SK-N-SH (cell line): ENCODE results near the gene AKIP1.

Source experiments
- POLR2AphosphoS5 ChIP-seq: IDR thresholded peaks from 2 replicates; pipeline ENCODE4 v1.6.1; 2012; ENCODE audit warnings: low read depth, low read length
- RAD21 ChIP-seq: IDR thresholded peaks from 2 replicates; pipeline ENCODE4 v1.6.1; 2012; ENCODE audit warnings: mild to moderate bottlenecking, low read length
- SMC3 ChIP-seq: IDR thresholded peaks from 2 replicates; pipeline ENCODE4 v1.6.1; 2012; ENCODE audit warnings: low read depth, low read length, improper control_type of control experiment
- TCF12 ChIP-seq: IDR thresholded peaks from 2 replicates; pipeline ENCODE4 v1.4.0; 2012
- TF ChIP-seq, protein P1 (sequence below): fragments of 200-600 bp; sonication (generic); IDR thresholded peaks from 2 replicates; pipeline ENCODE4 v1.6.1; 2017; ENCODE audit warnings: antibody characterized with exemption, mild to moderate bottlenecking, moderate library complexity
- TF ChIP-seq, protein P2 (sequence below): fragments of 150-350 bp; IDR thresholded peaks from 2 replicates; pipeline ENCODE4 v1.6.1; 2017; ENCODE audit warnings: antibody characterized with exemption, low read length, low read depth, borderline replicate concordance
- TF ChIP-seq, protein P3 (sequence below): IDR thresholded peaks from 2 replicates; pipeline ENCODE4 v1.6.1; 2012; ENCODE audit warnings: mild to moderate bottlenecking, low read depth, low read length, moderate library complexity
- TF ChIP-seq, protein P4 (sequence below): IDR thresholded peaks from 2 replicates; pipeline ENCODE4 v1.4.0; 2012; ENCODE audit warnings: low read depth

DNA sequence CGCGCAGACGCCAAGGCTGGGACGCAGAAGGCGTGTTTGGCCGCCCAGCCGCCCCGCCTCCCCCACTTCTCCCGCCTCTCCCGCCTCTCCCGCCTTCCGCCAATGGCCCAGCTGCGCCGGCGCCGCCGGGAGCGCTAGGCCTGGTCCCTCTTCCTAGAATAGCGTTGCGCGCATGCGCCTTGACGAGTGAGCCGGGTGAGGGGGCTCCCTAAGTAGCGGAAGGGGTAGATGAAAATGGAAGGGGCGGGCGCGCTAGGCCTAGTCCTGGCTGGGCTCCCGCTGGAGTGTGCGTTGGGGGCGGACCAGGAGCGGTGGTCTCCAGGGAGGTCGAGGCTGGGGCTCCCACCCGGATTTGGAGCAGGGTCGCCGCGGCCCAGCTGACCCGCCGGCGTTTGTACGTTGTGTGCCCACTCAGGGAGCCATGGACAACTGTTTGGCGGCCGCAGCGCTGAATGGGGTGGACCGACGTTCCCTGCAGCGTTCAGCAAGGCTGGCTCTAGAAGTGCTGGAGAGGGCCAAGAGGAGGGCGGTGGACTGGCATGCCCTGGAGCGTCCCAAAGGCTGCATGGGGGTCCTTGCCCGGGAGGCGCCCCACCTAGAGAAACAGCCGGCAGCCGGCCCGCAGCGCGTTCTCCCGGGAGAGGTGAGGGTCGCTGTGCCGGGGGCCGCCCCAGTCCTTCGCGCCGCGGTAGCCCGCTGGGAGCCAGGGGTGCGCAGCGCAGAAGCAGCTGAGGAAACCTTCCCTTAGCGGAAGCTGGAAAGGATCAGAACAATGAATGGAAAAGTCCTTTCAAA lies at the start of gene AKIP1:
- TF ChIP-seq, protein P1, sequence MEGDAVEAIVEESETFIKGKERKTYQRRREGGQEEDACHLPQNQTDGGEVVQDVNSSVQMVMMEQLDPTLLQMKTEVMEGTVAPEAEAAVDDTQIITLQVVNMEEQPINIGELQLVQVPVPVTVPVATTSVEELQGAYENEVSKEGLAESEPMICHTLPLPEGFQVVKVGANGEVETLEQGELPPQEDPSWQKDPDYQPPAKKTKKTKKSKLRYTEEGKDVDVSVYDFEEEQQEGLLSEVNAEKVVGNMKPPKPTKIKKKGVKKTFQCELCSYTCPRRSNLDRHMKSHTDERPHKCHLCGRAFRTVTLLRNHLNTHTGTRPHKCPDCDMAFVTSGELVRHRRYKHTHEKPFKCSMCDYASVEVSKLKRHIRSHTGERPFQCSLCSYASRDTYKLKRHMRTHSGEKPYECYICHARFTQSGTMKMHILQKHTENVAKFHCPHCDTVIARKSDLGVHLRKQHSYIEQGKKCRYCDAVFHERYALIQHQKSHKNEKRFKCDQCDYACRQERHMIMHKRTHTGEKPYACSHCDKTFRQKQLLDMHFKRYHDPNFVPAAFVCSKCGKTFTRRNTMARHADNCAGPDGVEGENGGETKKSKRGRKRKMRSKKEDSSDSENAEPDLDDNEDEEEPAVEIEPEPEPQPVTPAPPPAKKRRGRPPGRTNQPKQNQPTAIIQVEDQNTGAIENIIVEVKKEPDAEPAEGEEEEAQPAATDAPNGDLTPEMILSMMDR: no peak
- peak; percentile 66; the same call in 1 of the 2 replicates for TF ChIP-seq POLR2AphosphoS5
- no peak for TF ChIP-seq SMC3
- TF ChIP-seq RAD21: no peak
- TF ChIP-seq, protein P2, sequence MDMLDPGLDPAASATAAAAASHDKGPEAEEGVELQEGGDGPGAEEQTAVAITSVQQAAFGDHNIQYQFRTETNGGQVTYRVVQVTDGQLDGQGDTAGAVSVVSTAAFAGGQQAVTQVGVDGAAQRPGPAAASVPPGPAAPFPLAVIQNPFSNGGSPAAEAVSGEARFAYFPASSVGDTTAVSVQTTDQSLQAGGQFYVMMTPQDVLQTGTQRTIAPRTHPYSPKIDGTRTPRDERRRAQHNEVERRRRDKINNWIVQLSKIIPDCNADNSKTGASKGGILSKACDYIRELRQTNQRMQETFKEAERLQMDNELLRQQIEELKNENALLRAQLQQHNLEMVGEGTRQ: no peak
- TF ChIP-seq, protein P3, sequence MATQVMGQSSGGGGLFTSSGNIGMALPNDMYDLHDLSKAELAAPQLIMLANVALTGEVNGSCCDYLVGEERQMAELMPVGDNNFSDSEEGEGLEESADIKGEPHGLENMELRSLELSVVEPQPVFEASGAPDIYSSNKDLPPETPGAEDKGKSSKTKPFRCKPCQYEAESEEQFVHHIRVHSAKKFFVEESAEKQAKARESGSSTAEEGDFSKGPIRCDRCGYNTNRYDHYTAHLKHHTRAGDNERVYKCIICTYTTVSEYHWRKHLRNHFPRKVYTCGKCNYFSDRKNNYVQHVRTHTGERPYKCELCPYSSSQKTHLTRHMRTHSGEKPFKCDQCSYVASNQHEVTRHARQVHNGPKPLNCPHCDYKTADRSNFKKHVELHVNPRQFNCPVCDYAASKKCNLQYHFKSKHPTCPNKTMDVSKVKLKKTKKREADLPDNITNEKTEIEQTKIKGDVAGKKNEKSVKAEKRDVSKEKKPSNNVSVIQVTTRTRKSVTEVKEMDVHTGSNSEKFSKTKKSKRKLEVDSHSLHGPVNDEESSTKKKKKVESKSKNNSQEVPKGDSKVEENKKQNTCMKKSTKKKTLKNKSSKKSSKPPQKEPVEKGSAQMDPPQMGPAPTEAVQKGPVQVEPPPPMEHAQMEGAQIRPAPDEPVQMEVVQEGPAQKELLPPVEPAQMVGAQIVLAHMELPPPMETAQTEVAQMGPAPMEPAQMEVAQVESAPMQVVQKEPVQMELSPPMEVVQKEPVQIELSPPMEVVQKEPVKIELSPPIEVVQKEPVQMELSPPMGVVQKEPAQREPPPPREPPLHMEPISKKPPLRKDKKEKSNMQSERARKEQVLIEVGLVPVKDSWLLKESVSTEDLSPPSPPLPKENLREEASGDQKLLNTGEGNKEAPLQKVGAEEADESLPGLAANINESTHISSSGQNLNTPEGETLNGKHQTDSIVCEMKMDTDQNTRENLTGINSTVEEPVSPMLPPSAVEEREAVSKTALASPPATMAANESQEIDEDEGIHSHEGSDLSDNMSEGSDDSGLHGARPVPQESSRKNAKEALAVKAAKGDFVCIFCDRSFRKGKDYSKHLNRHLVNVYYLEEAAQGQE: no peak
- TF ChIP-seq TCF12: no peak
- TF ChIP-seq, protein P4, sequence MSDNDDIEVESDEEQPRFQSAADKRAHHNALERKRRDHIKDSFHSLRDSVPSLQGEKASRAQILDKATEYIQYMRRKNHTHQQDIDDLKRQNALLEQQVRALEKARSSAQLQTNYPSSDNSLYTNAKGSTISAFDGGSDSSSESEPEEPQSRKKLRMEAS: peak; percentile 39
